D341Med (cell line): Measurements from ENCODE around the gene EEF2K.
"Not testable (repeated sequence)": the region's sequence is repeated elsewhere in the genome, so short reads cannot be mapped to it uniquely, and the experiment has no call there.

ENCODE experiments used
- DNase-seq: peaks from one replicate; pipeline ENCODE4 v3.0.0; 2012; ENCODE audit warnings: low spot score

The EEF2K gene

DNA sequence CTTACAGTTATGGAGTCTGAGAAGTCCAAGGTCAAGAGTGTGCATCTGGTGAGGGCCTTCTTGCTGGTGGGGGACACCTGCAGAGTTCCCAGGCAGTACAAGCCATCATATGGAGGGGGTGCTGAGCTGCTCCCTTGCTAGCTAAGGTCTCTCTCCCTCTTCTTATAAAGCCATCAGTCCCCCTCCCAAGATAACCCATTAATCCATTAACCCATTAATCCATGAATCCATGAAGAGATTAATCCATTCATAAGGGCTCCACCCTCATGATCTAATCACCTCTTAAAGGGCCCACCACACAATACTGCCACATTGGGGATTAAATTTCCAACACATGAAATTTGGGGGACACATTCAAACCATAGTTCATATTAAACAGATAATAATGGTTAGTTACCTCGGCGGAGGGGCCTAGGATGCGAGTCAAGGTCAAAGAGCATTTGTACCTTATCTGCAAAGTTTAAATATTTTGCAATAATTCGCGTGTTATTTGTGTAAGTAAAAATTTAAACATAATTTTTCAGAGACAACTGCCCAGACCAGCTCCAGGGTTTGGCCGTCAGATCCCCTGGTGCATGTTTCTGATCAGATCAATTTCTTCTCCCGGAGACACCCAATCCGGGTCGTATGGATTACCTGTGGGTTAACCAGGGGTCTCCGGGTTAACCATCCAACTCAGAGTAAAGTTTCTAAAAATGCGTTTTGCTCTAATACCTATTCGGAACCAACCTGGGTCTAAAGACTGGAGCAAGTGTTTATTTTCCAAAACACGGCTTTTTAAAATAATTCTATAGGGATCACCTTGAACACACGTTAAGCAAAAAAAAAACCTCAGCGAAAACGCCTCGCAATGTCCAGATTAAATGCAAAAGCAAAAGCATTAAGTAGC is 90.4 kb downstream of the EEF2K start:
- no peak for DNase-seq

DNA sequence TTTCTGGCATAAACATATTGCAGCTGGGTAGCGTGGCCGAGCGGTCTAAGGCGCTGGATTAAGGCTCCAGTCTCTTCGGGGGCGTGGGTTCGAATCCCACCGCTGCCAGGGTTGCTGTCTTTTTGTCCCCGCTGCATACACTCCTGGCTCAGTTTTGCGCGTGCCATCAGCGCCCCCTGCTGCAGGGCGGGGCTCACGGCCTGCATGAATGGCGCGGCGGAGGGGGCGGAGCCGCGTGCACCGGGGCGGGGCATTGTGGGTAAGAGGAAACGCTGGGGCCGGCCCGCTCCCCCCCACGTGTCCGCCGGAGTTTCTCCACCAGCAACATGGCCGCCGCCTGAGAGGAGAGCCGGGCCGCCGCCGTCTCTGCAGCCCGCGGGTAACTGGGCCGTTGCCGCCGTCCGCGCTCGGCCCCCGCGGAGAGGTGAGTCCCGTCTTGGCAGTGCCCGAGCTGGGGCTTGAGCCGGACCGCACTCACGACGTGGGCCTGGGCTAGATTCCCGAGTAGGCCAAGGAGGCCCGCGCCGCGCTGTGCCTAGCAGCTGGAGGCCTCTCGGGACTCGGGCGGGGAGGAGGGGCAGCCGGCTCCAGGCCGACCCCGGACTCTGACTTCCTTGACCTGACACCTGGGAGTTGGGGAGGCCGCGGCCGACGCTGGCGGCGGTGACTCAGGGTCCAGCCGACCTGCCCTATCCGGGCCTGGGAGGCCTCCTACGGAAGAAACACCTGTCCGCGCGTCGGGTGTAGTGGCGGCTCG is 91.2 kb downstream of the EEF2K start, which contains the start of gene POLR3E:
TSS of gene POLR3E (plus strand) at position 296 of the 757 bp plus-strand sequence. CDS start 5,560 bp downstream, outside the sequence.
- DNase-seq: peak; percentile 92

DNA sequence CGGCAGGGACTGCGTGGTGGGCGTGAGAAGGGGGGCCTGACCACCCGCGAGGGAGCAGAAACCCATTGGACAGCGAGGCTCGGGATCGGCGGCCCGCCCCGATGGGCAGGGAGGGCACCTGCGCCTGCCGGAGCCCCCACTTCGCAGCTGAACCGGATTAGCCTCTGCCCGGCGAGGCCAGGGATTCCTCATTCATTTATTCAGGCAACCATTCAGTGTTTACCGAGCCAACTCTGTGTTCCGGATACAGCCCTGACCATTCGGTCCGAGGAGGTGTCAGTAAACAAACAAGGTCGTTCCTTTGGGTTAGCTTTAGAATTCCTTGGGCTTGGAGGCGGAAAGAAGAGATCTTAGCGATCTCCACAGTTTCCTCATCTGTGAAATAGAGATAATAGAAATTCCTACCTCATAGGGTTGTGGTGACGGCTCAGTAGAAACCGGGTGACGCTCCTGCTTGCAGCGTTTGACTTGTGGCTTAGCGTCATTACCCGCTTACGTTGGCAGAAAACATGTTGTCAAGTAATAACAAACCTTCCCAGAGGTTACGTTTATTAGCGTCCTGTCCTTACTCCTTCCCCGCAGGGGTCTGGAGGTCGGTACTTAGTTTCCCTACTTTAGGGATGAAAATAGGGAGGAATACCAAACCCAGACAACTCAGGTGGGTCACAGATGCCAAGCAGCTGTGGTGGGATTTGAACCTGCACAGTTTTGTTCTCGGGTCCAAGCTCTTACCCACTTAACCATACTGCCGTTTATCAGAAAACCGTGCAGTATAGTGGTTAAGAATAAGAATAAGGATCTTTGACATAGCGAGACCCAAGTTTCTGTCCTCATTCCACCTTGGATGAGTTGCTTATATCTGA is 92.0 kb downstream of the EEF2K start:
- DNase-seq: peak; percentile 71

DNA sequence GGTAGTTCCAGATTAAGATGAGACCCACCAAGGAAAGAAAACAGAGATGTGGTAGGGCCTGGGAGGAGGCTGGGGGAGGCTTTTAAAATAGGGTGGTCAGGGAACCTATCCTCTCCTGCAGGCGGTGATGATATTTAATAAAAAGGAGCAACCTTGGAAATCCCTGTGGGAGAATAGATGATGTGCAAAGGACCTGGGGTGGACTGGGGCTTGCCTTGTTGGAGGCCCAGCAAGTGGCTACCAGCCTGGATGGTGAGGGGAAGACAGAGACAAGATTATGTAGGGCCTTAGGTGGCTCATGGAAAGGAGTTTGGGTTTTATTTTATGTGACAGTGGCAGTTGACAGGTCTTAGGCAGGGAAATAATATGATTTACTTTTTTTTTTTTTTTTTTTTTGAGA is 93.0 kb downstream of the EEF2K start:
- no peak for DNase-seq

DNA sequence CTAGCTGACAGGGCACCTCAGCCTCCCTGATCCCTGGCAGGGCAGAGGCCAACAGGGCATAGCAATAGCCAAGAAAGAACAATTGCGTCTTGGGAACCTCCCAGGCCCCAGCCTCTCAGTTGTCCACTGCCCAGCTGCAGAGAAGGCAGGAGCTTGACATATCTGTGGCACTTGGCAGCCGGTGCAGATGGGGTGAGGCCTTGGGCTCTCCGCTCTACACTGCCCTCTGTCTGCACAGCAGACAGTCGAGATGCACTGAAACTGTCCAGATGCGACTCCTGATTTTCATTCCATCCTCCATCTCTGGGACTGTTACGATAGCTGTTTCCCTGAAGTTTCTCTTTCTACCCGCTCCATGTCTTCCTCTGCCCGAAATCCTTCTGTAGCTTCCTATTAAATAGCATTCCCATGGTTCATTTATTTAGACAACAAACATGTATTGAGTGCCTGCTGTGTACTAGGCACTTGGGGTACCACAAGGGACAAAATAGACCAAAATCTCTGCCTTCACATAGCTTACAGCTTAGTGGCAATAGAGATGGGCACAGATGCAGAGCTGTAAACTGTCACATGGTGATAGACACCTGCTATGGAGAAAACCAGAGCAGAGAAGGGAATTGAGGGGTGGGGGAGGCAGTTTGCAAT is 94.5 kb downstream of the EEF2K start:
- DNase-seq: peak; percentile 77

DNA sequence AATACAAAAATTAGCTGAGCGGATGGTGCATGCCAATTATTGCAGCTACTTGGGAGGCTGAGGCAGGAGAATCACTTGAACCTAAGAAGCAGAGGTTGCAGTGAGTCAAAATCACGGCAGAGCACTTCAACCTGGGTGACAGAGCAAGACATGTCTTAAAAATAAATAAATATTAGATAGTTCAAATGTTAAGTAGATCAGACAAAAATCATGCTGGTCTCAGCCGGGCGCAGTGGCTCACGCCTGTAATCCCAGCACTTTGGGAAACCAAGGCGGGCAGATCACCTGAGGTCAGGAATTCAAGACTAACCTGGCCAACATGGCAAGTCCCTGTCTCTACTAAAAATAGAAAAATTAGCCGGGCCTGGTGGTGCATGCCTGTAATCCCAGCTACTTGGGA is 95.3 kb downstream of the EEF2K start:
- not testable (repeated sequence) for DNase-seq

DNA sequence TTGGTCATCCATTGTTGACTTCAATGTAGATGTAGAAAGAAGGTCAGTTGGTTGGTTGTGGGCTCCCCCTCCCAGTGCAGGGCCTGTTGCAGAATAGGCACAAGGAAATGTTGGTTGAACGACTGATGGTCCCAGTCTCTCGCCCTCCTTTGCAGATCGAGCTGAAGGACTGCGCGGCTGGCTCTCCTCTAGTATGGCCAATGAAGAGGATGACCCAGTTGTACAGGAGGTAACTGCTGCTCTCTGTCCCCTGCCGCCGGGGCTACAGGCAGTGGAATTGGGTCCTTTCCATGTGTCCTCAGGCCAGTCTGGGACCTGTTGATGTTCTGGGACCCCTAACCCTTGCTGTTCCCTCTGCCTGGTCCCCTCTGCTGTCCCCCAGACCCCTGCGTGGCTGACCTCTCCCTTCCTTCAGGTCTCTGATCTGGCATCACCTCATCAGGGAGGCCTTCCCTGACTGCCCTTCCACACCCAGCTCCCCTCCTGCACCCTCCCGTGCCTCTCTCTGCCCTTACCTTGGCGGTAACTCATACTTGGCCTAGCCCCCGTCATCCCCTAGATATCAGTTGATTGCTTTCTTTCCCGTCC is 96.8 kb downstream of the EEF2K start:
- DNase-seq: no peak

DNA sequence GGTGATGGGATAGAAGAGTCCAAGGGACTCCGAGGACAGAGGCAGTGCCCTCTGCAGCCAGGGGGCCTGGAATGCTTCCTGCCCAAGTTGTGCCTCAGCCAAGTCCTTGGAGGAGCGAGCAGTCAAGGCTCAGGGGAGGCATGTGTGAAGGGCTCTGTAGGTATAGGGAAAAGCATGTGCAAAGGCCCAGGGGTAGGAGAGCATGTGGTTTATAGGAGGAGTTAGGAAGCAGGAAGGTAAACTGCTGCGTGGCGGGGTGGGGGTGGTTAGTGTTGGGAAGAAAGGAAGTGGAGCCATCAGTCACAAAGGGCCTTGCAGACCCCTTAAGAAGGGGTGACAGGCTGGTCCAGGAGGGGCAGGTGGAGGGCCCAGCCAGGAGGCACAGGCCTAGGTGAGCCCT is 98.3 kb downstream of the EEF2K start:
- DNase-seq: no peak

DNA sequence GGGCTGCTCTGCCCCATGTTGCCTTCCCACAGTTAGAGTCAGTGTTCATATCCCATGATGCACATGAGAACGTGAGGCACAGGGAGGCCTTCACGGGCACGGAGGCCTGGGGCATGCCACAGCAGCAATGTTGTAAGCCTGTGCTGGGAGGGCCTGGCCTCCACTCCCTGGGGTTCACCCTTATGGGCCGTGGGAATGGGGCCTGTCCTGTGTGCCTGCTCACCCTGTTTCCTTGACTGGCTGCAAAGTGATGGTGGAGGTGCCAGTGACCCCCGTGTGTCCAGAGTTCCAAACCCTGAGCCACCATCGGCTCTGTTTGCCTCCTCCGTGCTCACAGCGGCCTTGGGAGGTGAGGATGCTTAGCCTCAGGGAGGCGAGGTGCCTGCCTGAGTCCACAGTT is 100.7 kb downstream of the EEF2K start:
- no peak for DNase-seq

DNA sequence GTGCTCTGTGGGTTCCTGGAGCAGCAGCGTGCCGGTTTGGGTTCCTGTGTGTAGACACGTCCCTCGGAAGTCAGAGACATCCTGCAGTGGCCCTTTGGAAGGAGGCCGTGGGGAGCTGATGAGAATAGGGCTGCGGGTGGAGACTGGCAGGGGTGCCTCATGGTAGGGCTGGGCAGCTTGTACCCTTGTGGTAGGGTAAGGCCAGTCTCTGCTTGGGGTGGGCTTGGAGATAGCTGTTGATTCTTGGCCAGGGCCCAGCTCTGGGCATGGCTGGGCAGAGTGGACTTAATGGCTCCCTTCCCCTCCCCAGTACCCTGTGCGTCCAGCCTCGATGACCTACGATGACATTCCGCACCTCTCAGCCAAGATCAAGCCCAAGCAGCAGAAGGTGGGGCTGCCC is 101.8 kb downstream of the EEF2K start:
- no peak for DNase-seq

DNA sequence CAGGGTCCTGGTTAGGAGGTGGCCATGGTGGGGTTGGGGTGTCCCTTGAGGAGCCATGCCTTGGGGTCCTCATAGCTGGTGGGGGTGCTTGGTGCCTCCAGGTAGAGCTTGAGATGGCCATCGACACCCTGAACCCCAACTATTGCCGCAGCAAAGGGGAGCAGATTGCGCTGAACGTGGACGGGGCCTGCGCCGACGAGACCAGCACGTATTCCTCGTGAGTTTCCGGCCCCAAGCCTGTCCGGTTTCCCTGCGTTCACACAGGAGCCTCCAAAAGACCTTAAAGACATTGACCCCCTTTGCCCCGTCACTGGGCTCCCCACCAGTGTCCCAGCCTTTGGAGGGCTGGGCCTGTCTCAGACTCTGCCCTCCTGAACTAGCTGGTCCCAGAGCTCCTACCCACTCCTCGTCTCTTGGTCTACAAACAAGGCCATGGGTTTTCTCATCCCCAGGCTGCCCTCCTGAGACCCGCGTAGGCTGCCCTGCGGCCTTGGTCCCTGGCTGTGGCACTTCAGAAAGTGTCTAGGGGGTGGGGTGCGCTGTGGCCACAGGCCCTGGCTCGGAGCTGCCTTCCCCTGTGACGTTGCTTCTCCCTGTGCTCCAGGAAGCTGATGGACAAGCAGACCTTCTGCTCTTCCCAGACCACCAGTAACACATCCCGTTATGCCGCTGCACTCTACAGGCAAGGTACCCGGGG is 102.9 kb downstream of the EEF2K start:
- DNase-seq: no peak

DNA sequence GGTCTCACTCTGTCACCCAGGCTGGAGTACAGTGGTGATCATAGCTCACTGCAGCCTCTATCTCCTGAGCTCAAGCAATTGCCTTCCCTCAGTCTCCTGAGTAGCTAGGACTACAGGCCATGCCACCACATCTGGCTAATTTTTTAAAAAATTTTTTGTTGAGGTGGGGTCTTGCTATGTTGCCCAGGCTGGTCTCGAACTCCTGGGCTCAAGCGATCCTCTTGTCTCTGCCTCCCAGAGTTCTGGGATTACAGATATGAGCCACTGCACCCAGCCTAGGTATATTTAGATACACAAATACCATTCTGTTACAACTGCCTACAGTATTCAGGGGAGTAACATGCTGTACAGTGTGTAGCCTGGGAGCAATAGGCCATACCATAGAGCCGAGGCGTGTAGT is 105.4 kb downstream of the EEF2K start:
- no peak for DNase-seq

DNA sequence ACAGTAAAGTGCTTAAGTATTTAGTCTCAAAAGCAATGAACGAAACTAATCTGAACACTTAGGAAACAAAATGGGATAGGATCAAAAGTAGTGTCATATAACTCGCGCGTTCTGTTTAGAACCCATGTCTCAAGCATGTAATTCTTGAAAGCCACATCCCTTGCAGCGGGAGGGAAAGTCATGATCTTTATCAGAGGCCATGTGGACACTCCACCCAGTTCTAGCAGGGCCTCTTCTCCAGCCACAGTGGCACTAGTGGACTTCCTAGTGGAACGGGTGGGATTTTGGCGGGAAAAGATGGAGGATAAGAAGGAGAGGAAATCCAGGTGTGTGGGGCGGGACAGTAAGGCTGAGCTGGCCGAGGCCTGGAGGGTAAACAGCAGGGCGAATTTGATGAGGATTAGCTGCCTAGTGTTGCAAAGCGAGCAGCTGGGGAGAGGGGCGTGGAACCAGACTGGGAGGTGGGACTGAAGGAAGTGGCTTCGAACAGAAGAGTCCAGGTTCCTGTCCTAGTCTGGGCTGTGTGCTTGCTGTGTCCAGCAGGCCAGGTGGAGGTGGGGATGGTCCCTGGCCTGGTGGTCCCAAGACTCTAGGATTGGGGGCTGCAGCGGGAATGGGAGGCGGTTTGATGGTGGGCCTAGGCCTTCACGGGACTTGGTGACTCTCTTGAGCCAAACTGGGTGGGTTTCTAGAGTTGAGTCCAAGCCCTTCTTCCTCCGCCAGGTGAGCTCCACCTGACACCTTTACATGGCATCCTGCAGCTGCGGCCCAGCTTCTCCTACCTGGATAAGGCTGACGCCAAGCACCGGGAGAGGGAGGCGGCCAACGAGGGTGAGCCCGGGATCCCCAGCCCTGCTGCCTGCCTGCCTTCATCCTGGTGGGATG is 107.1 kb downstream of the EEF2K start:
- DNase-seq: peak; percentile 80

DNA sequence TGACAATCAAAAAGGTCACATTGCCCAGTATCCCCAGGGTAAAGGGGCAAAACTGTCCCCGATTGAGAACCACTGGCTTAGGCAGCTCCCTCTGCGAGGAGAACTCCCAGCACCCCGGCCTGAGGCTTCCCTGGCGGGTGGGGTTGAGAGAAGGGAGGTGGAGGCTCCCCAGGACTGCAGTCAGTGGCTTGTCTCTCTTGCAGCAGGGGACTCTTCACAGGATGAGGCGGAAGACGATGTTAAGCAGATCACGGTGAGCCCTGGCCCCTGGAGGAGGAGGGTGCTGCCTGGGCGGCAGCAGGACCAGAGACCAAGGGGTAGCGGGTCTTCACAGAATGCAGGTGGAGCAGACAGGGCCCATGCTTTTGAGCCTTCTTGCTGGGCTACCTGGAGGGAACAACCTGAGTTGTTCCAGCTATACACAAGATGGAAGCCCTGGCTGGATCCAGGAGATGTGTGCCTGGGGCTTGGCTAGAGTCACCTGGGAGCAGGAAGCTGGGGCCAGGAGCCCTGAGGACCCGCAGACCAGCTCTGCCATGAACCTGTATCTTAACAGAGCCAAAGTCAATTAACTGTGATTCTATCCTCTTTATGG is 107.9 kb downstream of the EEF2K start:
- no peak for DNase-seq

DNA sequence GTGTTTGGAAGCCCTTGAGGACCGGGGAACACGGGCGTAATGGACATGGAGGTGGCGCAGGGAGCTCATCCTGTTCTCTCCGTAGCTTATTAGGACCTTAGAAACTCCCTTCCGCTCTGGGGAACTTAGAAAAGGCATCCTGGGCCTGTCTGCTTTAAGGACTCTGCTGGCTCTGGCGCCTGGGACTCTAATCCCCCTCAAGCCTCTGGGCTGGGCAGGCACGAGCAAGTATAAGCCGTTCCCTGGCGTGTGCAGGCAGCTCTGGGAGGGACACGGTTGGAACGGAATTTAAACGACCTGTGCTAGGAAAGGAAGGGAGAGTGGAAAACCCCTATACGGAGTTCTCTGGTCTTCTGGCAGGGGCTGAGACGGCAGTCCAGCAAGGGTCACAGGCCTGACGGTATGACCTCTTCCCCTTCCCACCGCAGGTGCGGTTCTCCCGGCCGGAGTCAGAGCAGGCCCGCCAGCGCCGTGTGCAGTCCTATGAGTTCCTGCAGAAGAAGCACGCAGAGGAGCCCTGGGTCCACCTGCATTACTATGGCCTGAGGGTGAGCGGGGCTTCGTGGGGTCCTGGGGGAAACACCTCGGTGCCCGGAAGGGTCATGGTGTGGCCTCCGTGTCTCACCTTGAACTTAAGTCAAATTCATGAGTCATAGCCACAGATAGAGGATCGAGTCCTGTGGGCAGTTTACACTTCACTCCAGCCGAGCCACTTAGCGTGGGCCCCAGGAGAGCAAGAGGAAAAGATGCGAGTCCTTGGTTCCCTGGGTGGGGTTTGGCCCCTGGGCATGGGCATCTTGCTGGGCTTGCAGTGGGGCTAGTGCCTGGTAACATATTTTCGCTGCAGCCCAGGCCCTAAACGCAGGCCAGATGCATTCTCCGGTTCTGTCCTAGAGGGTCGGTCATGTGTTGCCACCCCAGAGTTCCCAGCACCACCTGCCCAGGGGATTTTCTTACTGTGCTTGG is 108.9 kb downstream of the EEF2K start:
- peak; percentile 82 for DNase-seq

DNA sequence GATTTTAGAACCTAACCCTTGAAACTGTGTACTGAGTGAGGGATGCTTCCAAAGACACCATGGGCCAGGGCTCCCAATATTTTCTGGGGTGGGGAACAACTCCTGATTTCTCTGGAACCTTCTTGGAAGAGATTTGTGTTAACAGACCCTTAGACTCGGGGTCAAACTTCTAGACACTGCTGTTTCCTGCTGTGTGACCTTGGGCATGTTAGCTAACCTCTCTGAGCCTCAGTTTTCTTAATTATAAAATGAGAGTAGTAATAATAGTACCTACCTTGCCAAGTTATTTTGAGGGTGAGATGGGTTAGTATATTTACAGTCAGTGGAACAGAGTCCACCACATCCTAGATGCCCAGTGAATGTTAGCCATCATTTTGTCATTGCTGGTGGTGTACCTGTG is 109.9 kb downstream of the EEF2K start:
- no peak for DNase-seq

DNA sequence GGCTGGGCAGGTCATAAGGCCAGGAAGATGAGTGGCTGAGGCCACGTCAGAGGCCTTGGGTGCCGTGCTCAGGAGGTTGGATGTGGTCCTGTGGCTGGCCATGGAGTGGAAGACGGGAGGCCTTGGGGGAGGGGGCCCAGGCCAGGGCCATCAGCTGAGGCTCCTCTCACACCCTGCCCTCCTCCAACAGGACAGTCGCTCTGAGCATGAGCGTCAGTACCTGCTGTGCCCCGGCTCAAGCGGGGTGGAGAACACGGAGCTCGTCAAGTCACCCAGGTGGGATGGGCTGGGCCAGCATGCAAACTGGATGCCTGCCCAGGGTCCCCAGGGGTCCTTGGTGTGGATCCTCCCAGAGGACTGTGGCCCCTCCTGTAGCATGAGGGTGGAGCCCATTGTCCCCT is 110.3 kb downstream of the EEF2K start:
- no peak for DNase-seq

DNA sequence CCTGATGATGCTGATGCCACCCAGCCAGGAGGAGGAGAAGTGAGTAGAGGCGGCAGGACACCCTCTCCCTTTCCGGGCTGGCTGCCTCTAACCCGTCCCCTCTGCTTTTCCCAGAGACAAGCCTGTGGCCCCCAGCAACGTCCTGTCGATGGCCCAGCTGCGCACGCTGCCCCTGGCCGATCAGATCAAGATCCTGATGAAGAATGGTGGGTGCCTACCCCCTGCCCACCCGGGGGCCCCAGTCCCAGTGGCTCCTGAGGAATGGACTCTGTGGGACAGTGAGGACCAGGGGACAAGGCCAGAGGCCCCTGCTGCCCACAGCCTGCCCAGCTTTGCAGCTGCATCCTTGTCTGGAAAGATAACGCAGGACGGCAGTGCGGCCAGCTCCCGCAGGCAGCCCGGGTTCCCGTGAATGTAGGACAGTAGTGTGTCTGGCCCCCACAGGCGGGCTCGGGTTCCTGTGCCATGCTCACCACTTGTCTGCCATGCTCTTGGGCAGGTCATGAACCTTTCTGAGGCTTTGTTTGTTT is 111.0 kb downstream of the EEF2K start:
- no peak for DNase-seq
